ENCODE results near the gene CRYL1. TPM values are rescaled to one million over a fixed set of nuclear protein-coding genes. Genes with fewer than 3 reads are reported as not detected.

CRYL1 gene
- total RNA-seq, 1 experiment from 2014 or later: 26.5 TPM

DNA sequence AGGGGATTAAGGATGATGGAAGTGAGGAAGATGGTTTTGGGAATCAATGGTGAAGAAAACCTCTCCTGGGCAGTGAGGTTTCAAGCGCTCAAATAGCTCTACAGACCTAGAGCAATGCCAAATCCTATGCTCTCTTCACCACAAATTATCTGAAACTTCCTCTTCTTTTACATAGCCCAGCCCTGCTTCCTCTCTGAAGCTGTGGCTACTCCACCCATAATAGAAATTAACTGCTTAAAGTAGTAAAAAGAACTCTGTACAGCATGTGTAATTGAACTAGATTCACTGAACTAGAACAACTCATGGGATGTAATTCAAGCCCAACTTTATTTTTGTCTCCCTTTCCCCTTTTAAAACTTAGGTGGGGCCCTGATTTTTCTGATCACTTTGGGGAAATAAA lies 20.9 kb upstream of the CRYL1 start:
- H4K20me1 ChIP-seq (ENCODE audit: insufficient read depth): no peaks in the 10 kb centered on the region
- ChIA-PET RAD21 (ENCODE audit: low non-redundant PET in 1 of 2, low total read pairs in 2 of 2, uncharacterized antibody in 2 of 2, unreplicated experiment in 2 of 2) (no interaction called here), POLR2A (no interaction called here), CTCF (no interaction called here)
- no peaks in the 10 kb centered on the region for H3K27me3 ChIP-seq (ENCODE audit: insufficient read depth, low read length)
- intact Hi-C loops (cut with micrococcal nuclease): no loop called here
- H3K79me2 ChIP-seq (ENCODE audit: insufficient read depth, low read length): no peaks in the 10 kb centered on the region
- H3K9me3 ChIP-seq (ENCODE audit: control insufficient read depth in 1 of 2, insufficient read depth in 1 of 2, low read depth in 1 of 2, low read length in 2 of 2): no peaks in the 10 kb centered on the region
- DNase-seq (ENCODE audit: low read depth, low spot score): no peak
- no peak overlapping the region for H3K9ac ChIP-seq (ENCODE audit: low read length)
- H3K36me3 ChIP-seq (ENCODE audit: control insufficient read depth in 1 of 2, insufficient read depth in 2 of 2, low read length in 2 of 2): no peaks in the 10 kb centered on the region
- no peak overlapping the region for H2AFZ ChIP-seq (ENCODE audit: low read depth, low read length, poor library complexity, severe bottlenecking)
- TF ChIP-seq CEBPB (IDR thresholded peaks at IDR 0.05; ENCODE audit: low read depth) (no peak), EGR1 (IDR thresholded peaks at IDR 0.05; ENCODE audit: low read depth) (no peak), CTCF (IDR thresholded peaks at IDR 0.05 in 2 of 3, conservative IDR thresholded peaks at IDR 0.05 in 1 of 3; ENCODE audit: borderline replicate concordance in 1 of 3, insufficient read depth in 1 of 3, low read depth in 2 of 3, low read length in 2 of 3) (no peak), JUND (IDR thresholded peaks at IDR 0.05) (no peak)
- TF ChIP-seq, protein P1, sequence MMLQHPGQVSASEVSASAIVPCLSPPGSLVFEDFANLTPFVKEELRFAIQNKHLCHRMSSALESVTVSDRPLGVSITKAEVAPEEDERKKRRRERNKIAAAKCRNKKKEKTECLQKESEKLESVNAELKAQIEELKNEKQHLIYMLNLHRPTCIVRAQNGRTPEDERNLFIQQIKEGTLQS (IDR thresholded peaks at IDR 0.05): no peak
- no TSS peak for BruUV-seq (replicated peaks)
- peaks cover 0 to 3% of the 10 kb centered on the region in 2 experiments; a peak in 1 of 4 replicates for H3K4me1 ChIP-seq (ENCODE audit: control insufficient read depth in 1 of 2, insufficient read depth in 2 of 2, low read length in 2 of 2)
- H3K4me3 ChIP-seq (replicated peaks in 1 of 2; ENCODE audit: low read depth in 1 of 2, low read length in 2 of 2): no peak overlapping the region
- ATAC-seq: no peak
- H3K27ac ChIP-seq (ENCODE audit: low read depth, low read length): no peak overlapping the region
- H3K4me2 ChIP-seq (ENCODE audit: low read length): no peak overlapping the region
- no peaks in the 10 kb centered on the region for H3K9me2 ChIP-seq (ENCODE audit: insufficient read depth)

DNA sequence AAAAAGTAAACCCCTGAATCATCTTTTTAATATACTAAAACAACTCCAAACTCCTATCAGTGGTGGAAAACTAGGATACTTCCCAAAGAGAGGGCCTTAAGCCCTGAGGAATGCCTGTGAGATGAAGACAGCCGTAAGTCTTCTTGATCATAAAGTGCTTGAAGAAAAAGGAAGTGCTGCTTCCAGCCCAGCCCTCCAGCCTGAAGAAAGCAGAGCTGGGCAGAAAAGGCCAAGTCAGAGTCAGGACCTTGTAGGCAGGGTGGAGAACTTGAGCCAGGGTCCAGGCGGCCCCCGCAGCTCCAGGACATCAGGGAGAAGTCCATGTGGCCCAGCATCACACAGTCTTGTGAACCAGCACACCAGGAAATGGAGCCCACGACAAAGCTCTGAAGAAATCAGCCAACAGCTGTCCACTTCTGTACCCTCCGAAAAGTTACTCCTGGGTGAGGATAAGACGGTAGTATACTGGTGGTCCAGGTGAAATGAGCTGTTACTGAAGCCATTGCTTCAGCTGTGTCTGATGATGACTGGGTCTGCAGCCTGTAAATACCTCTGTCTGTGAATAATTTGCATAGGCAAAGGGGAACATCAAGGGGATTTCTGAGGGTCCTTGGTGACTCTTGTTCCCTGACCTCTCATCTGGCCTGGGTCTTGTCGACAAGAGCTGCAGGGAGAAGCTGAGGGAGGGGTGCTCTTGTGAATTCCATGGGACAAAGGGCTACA lies 18.7 kb upstream of the CRYL1 start:
- no peak for TF ChIP-seq FOSL1 (IDR thresholded peaks at IDR 0.05; ENCODE audit: low read depth)
- no peak for TF ChIP-seq CBX3 (IDR thresholded peaks at IDR 0.05; ENCODE audit: low read depth)
- TF ChIP-seq ELF1 (IDR thresholded peaks at IDR 0.05; ENCODE audit: borderline replicate concordance, low read depth): no peak
- no peak for TF ChIP-seq YY1 (IDR thresholded peaks at IDR 0.05; ENCODE audit: extremely low read depth, insufficient replicate concordance, low read depth, low read length)
- TF ChIP-seq EZH2 (IDR thresholded peaks at IDR 0.05): no peak
- no peak for TF ChIP-seq EGR1 (IDR thresholded peaks at IDR 0.05; ENCODE audit: low read depth)
- TF ChIP-seq SP1 (IDR thresholded peaks at IDR 0.05; ENCODE audit: low read depth): no peak
- TF ChIP-seq RAD21 (IDR thresholded peaks at IDR 0.05; ENCODE audit: low read depth): no peak
- TF ChIP-seq, protein P1 (IDR thresholded peaks at IDR 0.05): no peak
- TF ChIP-seq, protein P2, sequence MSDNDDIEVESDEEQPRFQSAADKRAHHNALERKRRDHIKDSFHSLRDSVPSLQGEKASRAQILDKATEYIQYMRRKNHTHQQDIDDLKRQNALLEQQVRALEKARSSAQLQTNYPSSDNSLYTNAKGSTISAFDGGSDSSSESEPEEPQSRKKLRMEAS (IDR thresholded peaks at IDR 0.05): no peak
- TF ChIP-seq ZFX (IDR thresholded peaks at IDR 0.05): no peak
- no peaks in the 10 kb centered on the region for H3K9me3 ChIP-seq (ENCODE audit: control insufficient read depth in 1 of 2, insufficient read depth in 1 of 2, low read depth in 1 of 2, low read length in 2 of 2)
- intact Hi-C loops (cut with micrococcal nuclease): no loop called here
- no peak overlapping the region for H3K27ac ChIP-seq (ENCODE audit: low read depth, low read length)
- BruUV-seq (replicated peaks): no TSS peak
- no peak overlapping the region for H3K9ac ChIP-seq (ENCODE audit: low read length)
- no peaks in the 10 kb centered on the region for H3K79me2 ChIP-seq (ENCODE audit: insufficient read depth, low read length)
- peaks cover 0 to 3% of the 10 kb centered on the region in 2 experiments; a peak in 1 of 4 replicates for H3K4me1 ChIP-seq (ENCODE audit: control insufficient read depth in 1 of 2, insufficient read depth in 2 of 2, low read length in 2 of 2)
- H3K4me3 ChIP-seq (replicated peaks in 1 of 2; ENCODE audit: low read depth in 1 of 2, low read length in 2 of 2): no peak overlapping the region
- no peaks in the 10 kb centered on the region for H4K20me1 ChIP-seq (ENCODE audit: insufficient read depth)
- ChIA-PET POLR2A (no interaction called here), RAD21 (ENCODE audit: low non-redundant PET in 1 of 2, low total read pairs in 2 of 2, uncharacterized antibody in 2 of 2, unreplicated experiment in 2 of 2) (no interaction called here), CTCF (no interaction called here)
- H3K9me2 ChIP-seq (ENCODE audit: insufficient read depth): no peaks in the 10 kb centered on the region
- no peak for ATAC-seq
- H3K27me3 ChIP-seq (ENCODE audit: insufficient read depth, low read length): no peaks in the 10 kb centered on the region
- H3K4me2 ChIP-seq (ENCODE audit: low read length): no peak overlapping the region
- no peak for DNase-seq (ENCODE audit: low read depth, low spot score)
- no peaks in the 10 kb centered on the region for H3K36me3 ChIP-seq (ENCODE audit: control insufficient read depth in 1 of 2, insufficient read depth in 2 of 2, low read length in 2 of 2)
- H2AFZ ChIP-seq (ENCODE audit: low read depth, low read length, poor library complexity, severe bottlenecking): no peak overlapping the region

All from HCT116 (cell line).